ENCODE measurements around the gene DIPK1A.

- TF ChIP-seq RFX5 (IDR thresholded peaks at IDR 0.05) = no peak
- no peak for TF ChIP-seq RAD21 (conservative IDR thresholded peaks at IDR 0.05 in 1 of 2, IDR thresholded peaks at IDR 0.05 in 1 of 2)
- TF ChIP-seq CTCF (IDR thresholded peaks at IDR 0.05) = no peak
Measured at GRCh38 chr1:92808381-92808780, 152.9 kb downstream of the DIPK1A start.
